ENCODE results near the gene SPI1.
"Not testable (repeated sequence)": the region's sequence is repeated elsewhere in the genome, so short reads cannot be mapped to it uniquely, and the experiment has no call there.

The SPI1 gene

GRCh38 chr11:47342854-47343253, 35.5 kb downstream of the SPI1 start:
- no peak for DNase-seq (ENCODE audit: extremely low read depth in 1 of 2, low read depth in 1 of 2)

GRCh38 chr11:47342036-47342803, 36.1 kb downstream of the SPI1 start:
- no peak for DNase-seq (ENCODE audit: extremely low read depth in 1 of 2, low read depth in 1 of 2)

- DNase-seq (ENCODE audit: extremely low read depth in 1 of 2, low read depth in 1 of 2): no peak
These were observed 37.2 kb downstream of the SPI1 start for GRCh38 chr11:47340980-47341775.

- DNase-seq (ENCODE audit: extremely low read depth in 1 of 2, low read depth in 1 of 2): no peak
These were observed 38.3 kb downstream of the SPI1 start for GRCh38 chr11:47340010-47340409.

- no peak for DNase-seq (ENCODE audit: extremely low read depth in 1 of 2, low read depth in 1 of 2)
These were observed 39.7 kb downstream of the SPI1 start for GRCh38 chr11:47338396-47339241.

- DNase-seq (ENCODE audit: extremely low read depth in 1 of 2, low read depth in 1 of 2): no peak
These were observed 41.0 kb downstream of the SPI1 start for GRCh38 chr11:47337229-47337924.

GRCh38 chr11:47336595-47336994, 41.8 kb downstream of the SPI1 start:
- no peak for DNase-seq (ENCODE audit: extremely low read depth in 1 of 2, low read depth in 1 of 2)

- no peak for DNase-seq (ENCODE audit: extremely low read depth in 1 of 2, low read depth in 1 of 2)
These were observed 42.6 kb downstream of the SPI1 start for GRCh38 chr11:47335733-47336132.

- not testable (repeated sequence) for DNase-seq (ENCODE audit: extremely low read depth in 1 of 2, low read depth in 1 of 2)
These were observed 43.5 kb downstream of the SPI1 start for GRCh38 chr11:47334699-47335411.

GRCh38 chr11:47333886-47334443, 44.4 kb downstream of the SPI1 start:
- DNase-seq (ENCODE audit: extremely low read depth in 1 of 2, low read depth in 1 of 2): no peak

GRCh38 chr11:47333526-47333845, 44.9 kb downstream of the SPI1 start:
- DNase-seq (ENCODE audit: extremely low read depth in 1 of 2, low read depth in 1 of 2): no peak

GRCh38 chr11:47332791-47333525, 45.4 kb downstream of the SPI1 start:
- DNase-seq (ENCODE audit: extremely low read depth in 1 of 2, low read depth in 1 of 2): no peak

- no peak for DNase-seq (ENCODE audit: extremely low read depth in 1 of 2, low read depth in 1 of 2)
These were observed 46.0 kb downstream of the SPI1 start for GRCh38 chr11:47332303-47332711.

GRCh38 chr11:47331454-47332302, 46.7 kb downstream of the SPI1 start:
- no peak for DNase-seq (ENCODE audit: extremely low read depth in 1 of 2, low read depth in 1 of 2)

GRCh38 chr11:47329987-47330931, 48.1 kb downstream of the SPI1 start:
- no peak for DNase-seq (ENCODE audit: extremely low read depth in 1 of 2, low read depth in 1 of 2)

- DNase-seq (ENCODE audit: extremely low read depth in 1 of 2, low read depth in 1 of 2): no peak
These were observed 48.8 kb downstream of the SPI1 start for GRCh38 chr11:47329431-47329986.
